GM21381 (cell line): ENCODE results near the gene GRHPR.
"Not testable (repeated sequence)": the region's sequence is repeated elsewhere in the genome, so short reads cannot be mapped to it uniquely, and the experiment has no call there.

Source experiments
- ATAC-seq: cut with Tn5 transposase; IDR thresholded peaks from one replicate; pipeline ENCODE4 v1.9.1; 2021; ENCODE audit warnings: mild to moderate bottlenecking, moderate library complexity; ENCODE audit not compliant: unreplicated experiment

The GRHPR gene

DNA sequence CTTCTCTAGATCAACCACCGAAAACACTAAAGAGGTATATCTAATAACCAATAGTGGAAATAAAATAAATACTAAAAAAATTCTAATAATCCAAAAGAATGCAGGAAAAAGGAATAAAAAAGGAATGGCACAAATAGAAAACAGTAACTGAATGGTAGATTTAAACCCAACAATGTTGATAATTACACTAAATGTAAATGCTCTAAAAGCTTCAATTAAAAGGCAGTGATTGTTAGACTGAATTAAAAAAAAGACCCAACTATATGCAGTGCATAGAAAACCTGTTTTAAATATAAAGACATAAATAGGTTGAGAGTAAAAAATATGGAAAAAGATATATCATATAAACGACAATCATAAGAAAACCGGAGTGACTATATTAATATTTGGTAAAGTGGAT, 51.9 kb downstream of the GRHPR start:
- no peak for ATAC-seq

DNA sequence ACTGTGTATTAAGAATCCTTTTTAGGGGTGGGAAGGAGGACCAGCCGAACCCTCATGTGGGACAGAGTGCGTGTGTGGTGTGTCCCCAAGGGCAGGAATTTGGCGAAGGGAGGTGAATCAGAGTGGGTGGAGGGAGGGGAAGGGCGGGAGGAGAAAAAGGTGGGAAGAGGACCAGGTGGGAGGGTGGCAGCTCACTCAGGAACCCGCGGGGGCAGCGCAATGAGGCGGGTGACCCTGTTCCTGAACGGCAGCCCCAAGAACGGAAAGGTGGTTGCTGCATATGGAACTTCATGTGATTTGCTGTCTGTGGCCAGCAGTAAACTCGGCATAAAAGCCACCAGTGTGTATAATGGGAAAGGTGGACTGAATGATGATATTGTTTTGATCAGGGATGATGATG, 54.4 kb downstream of the GRHPR start:
- no peak for ATAC-seq

DNA sequence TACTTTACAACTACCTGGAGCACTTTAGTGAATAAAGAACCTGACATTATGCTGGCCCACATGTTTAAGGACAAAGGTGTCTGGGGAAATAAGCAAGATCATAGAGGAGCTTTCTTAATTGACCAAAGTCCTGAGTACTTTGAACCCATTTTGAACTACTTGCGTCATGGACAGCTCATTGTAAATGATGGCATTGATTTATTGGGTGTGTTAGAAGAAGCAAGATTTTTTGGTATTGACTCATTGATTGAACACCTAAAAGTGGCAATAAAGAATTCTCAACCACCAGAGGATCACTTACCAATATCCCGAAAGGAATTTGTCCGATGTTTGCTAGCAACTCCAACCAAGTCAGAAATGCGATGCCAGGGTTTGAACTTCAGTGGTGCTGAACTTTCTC, 54.9 kb downstream of the GRHPR start:
- not testable (repeated sequence) for ATAC-seq

DNA sequence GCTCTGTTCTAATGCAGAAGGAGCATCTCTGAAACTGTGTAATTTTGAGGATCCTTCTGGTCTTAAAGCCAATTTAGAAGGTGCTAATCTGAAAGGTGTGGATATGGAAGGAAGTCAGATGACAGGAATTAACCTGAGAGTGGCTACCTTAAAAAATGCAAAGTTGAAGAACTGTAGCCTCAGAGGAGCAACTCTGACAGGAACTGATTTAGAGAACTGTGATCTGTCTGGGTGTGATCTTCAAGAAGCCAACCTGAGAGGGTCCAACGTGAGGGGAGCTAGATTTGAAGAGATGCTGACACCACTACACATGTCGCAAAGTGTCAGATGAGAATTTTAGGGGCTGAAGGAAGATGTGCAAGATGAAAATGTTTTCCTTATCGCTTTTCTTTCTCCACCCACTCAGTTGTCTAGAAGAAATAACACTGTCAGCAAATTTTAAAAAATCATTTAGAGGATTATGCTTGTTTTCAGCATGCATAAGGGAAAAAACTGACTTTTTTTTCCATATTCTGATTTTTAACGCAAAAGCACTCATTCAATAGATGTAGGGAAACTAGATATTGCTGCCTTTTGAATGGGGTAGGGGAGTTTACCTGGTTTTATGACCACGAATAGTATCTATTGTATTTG, 55.6 kb downstream of the GRHPR start:
- ATAC-seq: not testable (repeated sequence)

DNA sequence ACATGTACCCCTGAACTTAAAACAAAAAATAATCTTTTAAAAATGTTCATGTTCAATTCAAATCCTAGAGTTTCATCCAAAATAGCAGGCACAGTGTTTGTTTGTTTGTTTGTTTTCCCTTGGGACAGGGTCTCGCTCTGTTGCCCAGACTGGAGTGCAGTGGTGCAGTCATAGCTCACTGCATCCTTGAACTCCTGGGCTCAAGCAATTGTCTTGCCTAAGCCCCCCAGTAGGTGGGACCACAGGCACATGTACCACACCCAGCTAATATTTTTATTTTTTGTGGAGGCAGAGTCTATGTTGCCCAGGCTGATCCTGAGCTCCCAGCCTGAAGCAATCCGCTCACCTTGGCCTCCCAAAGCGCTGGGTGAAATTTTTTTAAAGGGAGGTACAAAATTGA, 58.3 kb downstream of the GRHPR start:
- no peak for ATAC-seq

DNA sequence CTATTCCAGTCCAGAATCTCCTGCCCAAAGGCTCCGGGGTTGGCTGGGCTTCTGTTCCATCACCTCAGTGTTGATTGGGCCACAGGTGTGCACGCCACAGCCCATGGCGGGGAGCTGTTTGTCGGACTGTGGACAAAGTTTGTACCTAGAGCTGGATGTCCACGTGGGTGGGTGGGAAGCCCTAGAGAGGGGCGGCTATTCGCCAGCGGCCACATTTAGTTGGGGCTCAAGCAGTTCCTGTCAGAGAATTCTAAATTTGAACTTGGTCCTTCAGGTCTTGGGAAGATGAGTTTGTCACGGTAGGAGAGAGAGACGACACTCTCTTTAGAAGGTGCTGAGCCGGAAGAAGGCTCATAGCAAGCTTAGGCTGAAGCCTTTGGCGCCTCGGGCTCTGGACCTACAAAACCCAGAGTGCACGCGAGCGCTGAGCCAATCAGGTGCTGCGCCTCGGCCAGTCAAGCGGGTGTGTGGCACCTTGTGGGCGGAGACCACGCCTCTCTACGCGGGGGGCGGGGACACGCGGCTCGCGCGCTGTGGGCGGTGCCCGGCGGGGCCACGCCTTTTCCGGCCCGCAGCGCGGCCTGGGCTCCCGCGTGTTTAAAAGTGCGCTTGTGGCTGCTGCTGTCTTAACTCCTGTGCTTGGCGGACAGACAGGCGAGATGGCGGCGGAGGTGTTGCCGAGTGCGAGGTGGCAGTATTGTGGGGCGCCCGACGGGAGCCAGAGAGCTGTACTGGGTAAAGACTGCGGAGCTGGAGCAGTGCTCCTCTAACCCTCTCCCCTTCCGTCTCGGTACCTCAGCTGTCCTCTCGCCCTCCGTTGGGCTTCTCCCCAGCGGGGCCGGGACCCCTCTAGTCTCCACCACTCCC, 63.1 kb downstream of the GRHPR start, which contains the start of gene POLR1E:
Gene POLR1E (plus strand): TSS at position 560 of the 867 bp plus-strand sequence. CDS start 100 bp downstream, at position 660.
- peak; percentile 95 for ATAC-seq

DNA sequence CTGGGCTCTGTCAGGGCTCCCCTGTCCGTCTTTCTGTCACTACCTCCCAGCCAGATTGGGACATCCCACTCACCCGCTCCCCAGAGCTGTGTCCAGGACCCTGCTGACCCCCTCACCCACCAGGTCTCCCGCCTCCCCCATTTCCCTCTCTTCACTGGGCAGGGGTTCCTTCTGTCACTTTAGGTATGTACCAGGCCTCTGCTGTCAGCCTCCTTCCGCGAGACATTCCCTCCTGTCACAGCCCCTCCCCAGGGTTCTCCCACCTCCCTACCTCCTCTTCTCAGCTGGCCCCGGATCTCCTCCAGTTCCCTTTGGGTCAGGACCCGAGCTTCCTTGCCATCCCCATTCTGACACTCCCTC, 63.7 kb downstream of the GRHPR start:
- ATAC-seq: no peak
